Osteocyte (in vitro differentiated cells): Measurements from ENCODE around the gene PRC1. TPM values are rescaled to one million over a fixed set of nuclear protein-coding genes. Genes with fewer than 3 reads are reported as not detected.
"Not testable (repeated sequence)": the region's sequence is repeated elsewhere in the genome, so short reads cannot be mapped to it uniquely, and the experiment has no call there.

Experiments used
- DNase-seq: peaks from one replicate; pipeline ENCODE4 v3.0.0; 2021; ENCODE audit warnings: mixed read lengths; ENCODE audit not compliant: unreplicated experiment; ENCODE audit errors: extremely low spot score
- H3K27ac Mint-ChIP-seq: one replicate; pipeline ENCODE4 v1.8.0; 2021; ENCODE audit warnings: mild to moderate bottlenecking, mixed read lengths; ENCODE audit not compliant: unreplicated experiment
- H3K27me3 Mint-ChIP-seq: one replicate; pipeline ENCODE4 v1.8.0; 2021; ENCODE audit warnings: mixed read lengths; ENCODE audit not compliant: unreplicated experiment
- H3K36me3 Mint-ChIP-seq: one replicate; pipeline ENCODE4 v1.8.0; 2021; ENCODE audit warnings: mixed read lengths; ENCODE audit not compliant: unreplicated experiment
- H3K4me1 Mint-ChIP-seq: one replicate; pipeline ENCODE4 v1.8.0; 2021; ENCODE audit warnings: mixed read lengths; ENCODE audit not compliant: unreplicated experiment
- H3K4me3 Mint-ChIP-seq: one replicate; pipeline ENCODE4 v1.8.0; 2021; ENCODE audit warnings: mild to moderate bottlenecking, moderate library complexity, mixed read lengths; ENCODE audit not compliant: unreplicated experiment
- H3K9me3 Mint-ChIP-seq: one replicate; pipeline ENCODE4 v1.8.0; 2021; ENCODE audit warnings: mixed read lengths; ENCODE audit not compliant: unreplicated experiment
- CTCF ChIP-seq: fragments of 200-600 bp; sonication (generic); IDR thresholded peaks from 2 replicates; pipeline ENCODE4 v1.5.0; 2021; ENCODE audit warnings: antibody characterized with exemption, mild to moderate bottlenecking, moderate library complexity
- total RNA-seq: library from RNA; stranded (reverse); gene quantifications from 2 replicates; pipeline ENCODE4 v1.2.1, GENCODE V29; 2021

Gene PRC1
- total RNA-seq, 1 donor from 2014 or later = 33.9 TPM

DNA sequence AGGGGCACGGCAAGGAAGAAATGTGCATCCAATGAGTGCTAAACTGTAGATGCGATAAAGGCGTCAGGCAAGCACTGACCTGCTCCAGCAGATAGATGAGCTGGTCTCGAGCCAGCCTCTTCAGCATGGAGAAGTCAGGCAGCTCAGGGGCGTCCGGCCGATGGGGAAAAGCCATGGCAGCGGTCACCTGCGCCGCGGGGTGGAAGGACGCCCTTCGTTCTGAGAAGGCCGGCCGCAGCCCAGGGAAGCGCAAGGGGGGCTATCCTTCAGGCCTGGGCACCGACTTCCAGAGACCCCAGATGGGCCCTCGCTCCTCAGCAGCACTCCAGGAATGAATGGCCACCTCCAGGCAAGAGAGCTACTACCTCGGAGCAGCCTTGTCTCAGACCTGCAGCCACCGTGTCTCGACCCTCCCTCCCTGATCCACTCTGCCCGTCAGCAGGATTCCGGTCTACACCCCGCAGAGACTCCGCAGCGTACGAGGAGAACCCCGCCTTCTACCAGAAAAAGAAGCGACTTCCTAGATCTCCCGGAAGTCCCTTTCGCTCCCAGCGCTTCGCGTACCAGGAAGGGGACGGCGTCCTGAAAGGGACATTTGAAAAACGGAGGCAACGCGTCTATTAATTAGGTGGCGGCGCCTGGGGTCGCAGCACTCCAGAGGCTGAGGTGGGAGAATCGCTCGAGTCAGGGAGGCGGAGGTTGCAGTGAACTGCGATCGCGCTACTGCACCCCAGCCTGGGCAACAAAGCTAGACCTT lies 27.9 kb upstream of the PRC1 start, which contains the start of gene VPS33B:
TSS of gene VPS33B (minus strand) at position 520 of the 757 bp plus-strand sequence. CDS start at position 175, 345 bp downstream.
- peak within 1 kb of the TSS; percentile 86 for H3K27ac Mint-ChIP-seq
- TF ChIP-seq CTCF = no peak
- H3K4me1 Mint-ChIP-seq = peaks cover 23% of the 10 kb centered on the region
- H3K9me3 Mint-ChIP-seq = no peaks in the 10 kb centered on the region
- no peaks in the 10 kb centered on the region for H3K36me3 Mint-ChIP-seq
- DNase-seq = peak; percentile 87
- peak within 1 kb of the TSS; percentile 97 for H3K4me3 Mint-ChIP-seq
- H3K27me3 Mint-ChIP-seq = no peaks in the 10 kb centered on the region

GRCh38 chr15:91021516-91022074 lies 27.3 kb upstream of the PRC1 start:
- peak overlapping the region; percentile 97 for H3K4me3 Mint-ChIP-seq
- H3K27me3 Mint-ChIP-seq = no peaks in the 10 kb centered on the region
- peak overlapping the region; percentile 86 for H3K27ac Mint-ChIP-seq
- TF ChIP-seq CTCF = no peak
- H3K9me3 Mint-ChIP-seq = no peaks in the 10 kb centered on the region
- H3K4me1 Mint-ChIP-seq = peaks cover 23% of the 10 kb centered on the region
- H3K36me3 Mint-ChIP-seq = peaks cover 2% of the 10 kb centered on the region
- DNase-seq = no peak

GRCh38 chr15:91018158-91018557 lies 23.8 kb upstream of the PRC1 start:
- Mint-ChIP-seq H3K4me3 (no peak overlapping the region), H3K9me3 (no peaks in the 10 kb centered on the region), H3K36me3 (peaks cover 9% of the 10 kb centered on the region), H3K27me3 (no peaks in the 10 kb centered on the region), H3K27ac (no peak overlapping the region), H3K4me1 (peaks cover 22% of the 10 kb centered on the region)
- DNase-seq = no peak
- TF ChIP-seq CTCF = no peak

GRCh38 chr15:91017716-91018115 lies 23.4 kb upstream of the PRC1 start:
- TF ChIP-seq CTCF = no peak
- no peak for DNase-seq
- Mint-ChIP-seq H3K4me1 (peaks cover 17% of the 10 kb centered on the region), H3K36me3 (peaks cover 13% of the 10 kb centered on the region), H3K4me3 (no peak overlapping the region), H3K9me3 (no peaks in the 10 kb centered on the region), H3K27ac (no peak overlapping the region), H3K27me3 (no peaks in the 10 kb centered on the region)

DNA sequence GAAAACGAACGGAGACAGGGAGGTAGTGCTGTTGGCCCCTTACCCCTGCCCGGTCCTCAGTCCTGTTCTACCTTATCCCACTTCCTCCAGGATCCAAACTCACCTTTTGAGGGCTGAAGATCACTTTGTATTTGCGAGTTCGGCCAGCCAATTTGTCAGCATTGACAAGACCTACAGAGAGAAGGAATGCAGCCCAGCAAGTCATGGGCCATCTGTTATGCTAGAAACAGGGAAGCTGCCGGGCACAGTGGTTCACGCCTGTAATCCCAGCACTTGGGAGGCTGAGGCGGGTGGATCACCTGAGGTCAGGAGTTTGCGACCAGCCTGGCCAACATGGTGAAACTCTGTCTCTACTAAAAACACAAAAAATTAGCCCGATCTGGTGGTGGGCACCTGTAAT lies 19.4 kb upstream of the PRC1 start:
- not testable (repeated sequence) for H3K9me3 Mint-ChIP-seq, DNase-seq

More for the DNA sequence above, 19.4 kb upstream of the PRC1 start:
- H3K4me1 Mint-ChIP-seq, H3K4me3 Mint-ChIP-seq, H3K27ac Mint-ChIP-seq, H3K27me3 Mint-ChIP-seq: not testable (repeated sequence)
- peaks cover 17% of the 10 kb centered on the region for H3K36me3 Mint-ChIP-seq
